IMR-90 (cell line): ENCODE results near the gene TENM3. TPM values are rescaled to one million over a fixed set of nuclear protein-coding genes. Genes with fewer than 3 reads are reported as not detected.

Experiments used
- ATAC-seq: fragments of 200-7000 bp; cut with Tn5 transposase; 2 replicates; pipeline ENCODE4 v1.9.1; 2020; ENCODE audit warnings: low read depth, mild to moderate bottlenecking, moderate library complexity
- BruUV-seq: library from RNA; stranded (reverse); fragments of 400-500 nt; replicated peaks from 2 replicates; lab custom pipeline; 2021; lab: Mats Ljungman, UMichigan
- CTCF ChIA-PET: fragments of 300-600 bp; formaldehyde crosslinking; extraction: SDS; loops from one replicate; lab custom pipeline; 2021; ENCODE audit warnings: antibody characterized with exemption; lab: Yijun Ruan, JAX
- POLR2A ChIA-PET: fragments of 300-600 bp; sonication (Branson Sonifier 250); formaldehyde crosslinking; loops from one replicate; lab custom pipeline; 2022; ENCODE audit warnings: antibody characterized with exemption; ENCODE audit not compliant: unreplicated experiment; lab: Charles Lee
- DNase-seq: peaks from one replicate; pipeline ENCODE4 v3.0.0; 2013
- H2AFZ ChIP-seq: replicated peaks from 2 replicates; pipeline ENCODE3; 2013; ENCODE audit warnings: low read length, mild to moderate bottlenecking; ENCODE audit not compliant: poor library complexity
- H2AK5ac ChIP-seq: 2 replicates; pipeline ENCODE4 v1.6.1; 2013; ENCODE audit warnings: low read depth, low read length, inconsistent platforms
- H2AK9ac ChIP-seq: replicated peaks from 2 replicates; pipeline ENCODE3; 2013; ENCODE audit warnings: mild to moderate bottlenecking, low read depth, low read length, moderate library complexity; ENCODE audit not compliant: poor library complexity
- H2BK120ac ChIP-seq: 2 replicates; pipeline ENCODE4 v1.6.1; 2013; ENCODE audit warnings: low read depth, low read length, inconsistent platforms
- H2BK15ac ChIP-seq: 3 replicates; pipeline ENCODE4 v1.6.1; 2013; ENCODE audit warnings: low read depth, low read length, inconsistent platforms
- H2BK20ac ChIP-seq: 2 replicates; pipeline ENCODE4 v1.6.1; 2013; ENCODE audit warnings: low read depth, mild to moderate bottlenecking, inconsistent platforms, low read length, moderate library complexity
- H2BK5ac ChIP-seq: 2 replicates; pipeline ENCODE4 v1.6.1; 2013; ENCODE audit warnings: mild to moderate bottlenecking, low read depth, low read length, inconsistent platforms; ENCODE audit not compliant: poor library complexity, severe bottlenecking
- H3K14ac ChIP-seq: replicated peaks from 2 replicates; pipeline ENCODE4 v1.6.1; 2013; ENCODE audit warnings: low read depth, low read length, inconsistent platforms
- H3K18ac ChIP-seq: 2 replicates; pipeline ENCODE4 v1.6.1; 2013; ENCODE audit warnings: low read depth, low read length, control low read depth
- H3K23ac ChIP-seq: 2 replicates; pipeline ENCODE4 v1.6.1; 2013; ENCODE audit warnings: low read depth, low read length, inconsistent platforms
- H3K27ac ChIP-seq: 2 replicates; pipeline ENCODE4 v1.5.1; 2013; ENCODE audit warnings: mild to moderate bottlenecking, control low read depth, low read length; ENCODE audit not compliant: insufficient read depth
- H3K27me3 ChIP-seq: 2 replicates; pipeline ENCODE4 v1.6.1; 2013; ENCODE audit warnings: low read length; ENCODE audit not compliant: control insufficient read depth, insufficient read depth
- H3K36me3 ChIP-seq: 2 replicates; pipeline ENCODE4 v1.6.1; 2013; ENCODE audit warnings: low read length, mixed read lengths; ENCODE audit not compliant: control insufficient read depth, insufficient read depth
- H3K4ac ChIP-seq: 2 replicates; pipeline ENCODE4 v1.6.1; 2013; ENCODE audit warnings: low read depth, low read length, inconsistent platforms
- H3K4me1 ChIP-seq: 2 replicates; pipeline ENCODE4 v1.6.1; 2013; ENCODE audit warnings: low read length, mixed read lengths; ENCODE audit not compliant: control insufficient read depth, insufficient read depth
- H3K4me2 ChIP-seq: 2 replicates; pipeline ENCODE4 v1.6.1; 2013; ENCODE audit warnings: low read depth, mild to moderate bottlenecking, control low read depth, low read length, moderate library complexity
- H3K4me3 ChIP-seq: 2 replicates; pipeline ENCODE4 v1.5.1; 2013; ENCODE audit warnings: low read depth, mild to moderate bottlenecking, control low read depth, low read length, moderate library complexity; ENCODE audit not compliant: insufficient read depth
- H3K56ac ChIP-seq: 2 replicates; pipeline ENCODE4 v1.6.1; 2013; ENCODE audit warnings: low read length, inconsistent platforms; ENCODE audit not compliant: insufficient read depth; ENCODE audit errors: extremely low read depth
- H3K79me1 ChIP-seq, 2 experiments: 2 replicates each; pipeline ENCODE4 v1.6.1; 2013; ENCODE audit warnings: low read length in 2 of 2, inconsistent platforms in 1 of 2, low read depth in 1 of 2
- H3K9ac ChIP-seq: 2 replicates; pipeline ENCODE4 v1.6.1; 2013; ENCODE audit warnings: low read depth, low read length, control low read depth
- H3K9me1 ChIP-seq: 2 replicates; pipeline ENCODE4 v1.6.1; 2013; ENCODE audit warnings: low read length, inconsistent platforms; ENCODE audit not compliant: insufficient read depth
- H3K9me3 ChIP-seq: 2 replicates; pipeline ENCODE4 v1.6.1; 2013; ENCODE audit warnings: low read length; ENCODE audit not compliant: control insufficient read depth, insufficient read depth
- H4K20me1 ChIP-seq: 2 replicates; pipeline ENCODE4 v1.6.1; 2013; ENCODE audit warnings: low read length, inconsistent platforms; ENCODE audit not compliant: insufficient read depth
- H4K5ac ChIP-seq: 2 replicates; pipeline ENCODE4 v1.6.1; 2013; ENCODE audit warnings: mild to moderate bottlenecking, low read depth, low read length, control low read depth
- H4K8ac ChIP-seq, 2 experiments: 2 replicates each; pipeline ENCODE4 v1.6.1; 2013; ENCODE audit warnings: low read depth in 2 of 2, low read length in 2 of 2, control low read depth in 1 of 2, inconsistent platforms in 1 of 2
- H4K91ac ChIP-seq: 2 replicates; pipeline ENCODE4 v1.6.1; 2013; ENCODE audit warnings: low read depth, low read length, inconsistent platforms; ENCODE audit not compliant: insufficient read depth
- BHLHE40 ChIP-seq: fragments of 150-350 bp; IDR thresholded peaks from 2 replicates; pipeline ENCODE4 v1.6.1; 2016; ENCODE audit warnings: mild to moderate bottlenecking, low read depth, low read length
- CEBPB ChIP-seq: IDR thresholded peaks from 2 replicates; pipeline ENCODE4 v1.6.1; 2012; ENCODE audit warnings: low read depth, low read length, improper control_type of control experiment
- CHD1 ChIP-seq: IDR thresholded peaks from 2 replicates; pipeline ENCODE4 v1.6.1; 2012; ENCODE audit warnings: low read depth, low read length, improper control_type of control experiment
- CTCF ChIP-seq: conservative IDR thresholded peaks from 2 replicates; pipeline ENCODE4 v1.5.1; 2012; ENCODE audit warnings: mild to moderate bottlenecking, low read depth, low read length, improper control_type of control experiment
- ELK1 ChIP-seq: fragments of 150-350 bp; IDR thresholded peaks from 2 replicates; pipeline ENCODE4 v1.6.1; 2016; ENCODE audit warnings: low read depth, mild to moderate bottlenecking, low read length, moderate library complexity, borderline replicate concordance
- FOS ChIP-seq: fragments of 150-350 bp; IDR thresholded peaks from 2 replicates; pipeline ENCODE4 v1.6.1; 2016; ENCODE audit warnings: low read depth, low read length
- MAFK ChIP-seq: IDR thresholded peaks from 2 replicates; pipeline ENCODE4 v1.6.1; 2012; ENCODE audit warnings: low read depth, low read length, improper control_type of control experiment
- MAZ ChIP-seq: IDR thresholded peaks from 2 replicates; pipeline ENCODE4 v1.6.1; 2012; ENCODE audit warnings: low read depth, mild to moderate bottlenecking, low read length, improper control_type of control experiment, moderate library complexity, borderline replicate concordance
- MXI1 ChIP-seq: IDR thresholded peaks from 2 replicates; pipeline ENCODE4 v1.6.1; 2012; ENCODE audit warnings: low read depth, mild to moderate bottlenecking, low read length, moderate library complexity, borderline replicate concordance
- NFE2L2 ChIP-seq: fragments of 150-350 bp; IDR thresholded peaks from 2 replicates; pipeline ENCODE4 v1.6.1; 2016; ENCODE audit warnings: low read depth, mild to moderate bottlenecking, low read length
- POLR2A ChIP-seq: IDR thresholded peaks from 2 replicates; pipeline ENCODE4 v1.6.1; 2012; ENCODE audit warnings: mild to moderate bottlenecking, low read depth, low read length
- RAD21 ChIP-seq: IDR thresholded peaks from 2 replicates; pipeline ENCODE4 v1.6.1; 2012; ENCODE audit warnings: low read length, improper control_type of control experiment
- RCOR1 ChIP-seq: IDR thresholded peaks from 2 replicates; pipeline ENCODE4 v1.6.1; 2012; ENCODE audit warnings: mild to moderate bottlenecking, low read length, improper control_type of control experiment; ENCODE audit not compliant: insufficient replicate concordance
- RFX5 ChIP-seq: IDR thresholded peaks from 2 replicates; pipeline ENCODE4 v1.8.0; 2012; ENCODE audit warnings: low read depth, mild to moderate bottlenecking, low read length, moderate library complexity
- SMC3 ChIP-seq: fragments of 150-350 bp; IDR thresholded peaks from 2 replicates; pipeline ENCODE4 v1.6.1; 2016; ENCODE audit warnings: low read depth, mild to moderate bottlenecking, antibody characterized with exemption, low read length, moderate library complexity
- USF2 ChIP-seq: fragments of 150-350 bp; IDR thresholded peaks from 2 replicates; pipeline ENCODE4 v1.6.1; 2017; ENCODE audit warnings: mild to moderate bottlenecking, antibody characterized with exemption, low read length, low read depth
- WGBS, 2 experiments: methylation state at CpG; one replicate each; pipeline versions ENCODE4 v1.1.5 to v1.1.7; 2013; ENCODE audit warnings: missing lambda C conversion rate in 2 of 2; ENCODE audit not compliant: insufficient read length in 1 of 2; ENCODE audit errors: extremely low coverage in 2 of 2; 5-methylcytosine and 5-hydroxymethylcytosine counted together
- dilution Hi-C: fragments of 300-500 bp; cut with HindIII; formaldehyde crosslinking; loops from one replicate; pipeline ENCODE4 v1.14.3; 2018; ENCODE audit warnings: low sequenced_read_pairs; ENCODE audit not compliant: unreplicated experiment
- in situ Hi-C: fragments of 300-500 bp; cut with MboI; formaldehyde crosslinking; loops from 3 replicates; pipeline ENCODE4 v1.14.3; 2019; ENCODE audit warnings: low sequenced_read_pairs, inconsistent platforms, mixed read lengths
- intact Hi-C: fragments of 100-400 bp; cut with micrococcal nuclease; formaldehyde crosslinking; loops from 2 replicates; pipeline ENCODE4 v1.10.0; 2022
- polyA plus RNA-seq, 3 experiments: library from polyadenylated mRNA; depleted of rRNA; stranded (reverse); fragments of >200 nt; gene quantifications; 2 replicates each; pipeline ENCODE4 v1.2.3, GENCODE V29; 2012; ENCODE audit warnings: low replicate concordance in 1 of 3
- total RNA-seq: library from RNA; depleted of rRNA; stranded (reverse); fragments of >200 nt; gene quantifications from 2 replicates; pipeline ENCODE4 v1.2.3, GENCODE V29; 2012

TENM3 gene
- total and polyA plus RNA-seq, 2 of the 4 experiments (the other 2 are of a cell fraction), result 29.9 to 173 TPM

- Histone ChIP-seq H3K9me3 (no peaks in the 10 kb centered on the region), H4K5ac (no peak overlapping the region)
- BruUV-seq, result no TSS peak
Measured at GRCh38 chr4:182619660-182620059, 376.5 kb downstream of the TENM3 start.

More at GRCh38 chr4:182619660-182620059, 376.5 kb downstream of the TENM3 start:
- no peak overlapping the region for H3K23ac ChIP-seq
- ChIA-PET CTCF (interaction anchor here (0.6 kb wide), 1 partner anchor 643 kb away, joined by 3 read pairs; no protein-coding TSS in a partner anchor), POLR2A (no interaction called here)
- no peak for ATAC-seq
- H4K8ac ChIP-seq, result no peak overlapping the region
- no peak overlapping the region for H4K91ac ChIP-seq
- H3K36me3 ChIP-seq, result no peaks in the 10 kb centered on the region
- H2AFZ ChIP-seq, result no peak overlapping the region
- H3K4me1 ChIP-seq, result no peaks in the 10 kb centered on the region
- no peaks in the 10 kb centered on the region for H3K79me1 ChIP-seq
- intact Hi-C loops, result no loop called here
- 0 out of 2 replicates have a peak, but pooled peaks cover 5% of the 10 kb centered on the region for H3K9me1 ChIP-seq
- no peak overlapping the region for H3K9ac ChIP-seq
- no peaks in the 10 kb centered on the region for H4K20me1 ChIP-seq
- no peak overlapping the region for H3K4me3 ChIP-seq
- in situ Hi-C loops, result no loop called here
- H2BK5ac ChIP-seq, result no peak overlapping the region
- dilution Hi-C loops, result no loop called here
- no peak overlapping the region for H2AK9ac ChIP-seq
- WGBS, 2 experiments, result no CpG with 5 or more reads among the region's 5 CpGs
- H3K4me2 ChIP-seq, result no peak overlapping the region
- DNase-seq, result no peak
- no peak overlapping the region for H3K18ac ChIP-seq
- no peak overlapping the region for H2BK120ac ChIP-seq
- no peak for TF ChIP-seq RAD21
- TF ChIP-seq MAFK, result no peak
- no peak for TF ChIP-seq CTCF
- TF ChIP-seq SMC3, result no peak
- no peak for TF ChIP-seq FOS
- no peak for TF ChIP-seq RFX5
- TF ChIP-seq RCOR1, result no peak
- no peak for TF ChIP-seq ELK1
- TF ChIP-seq CEBPB, result no peak
- TF ChIP-seq NFE2L2, result no peak
- no peak for TF ChIP-seq USF2
- TF ChIP-seq POLR2A, result no peak
- TF ChIP-seq BHLHE40, result no peak
- TF ChIP-seq CHD1, result no peak
- no peak for TF ChIP-seq MXI1
- no peak for TF ChIP-seq MAZ
- H2BK15ac ChIP-seq, result no peak overlapping the region
- H3K27me3 ChIP-seq, result no peaks in the 10 kb centered on the region
- H3K4ac ChIP-seq, result no peak overlapping the region
- H2BK20ac ChIP-seq, result no peak overlapping the region
- no peak overlapping the region for H3K14ac ChIP-seq
- no peak overlapping the region for H3K27ac ChIP-seq
- H3K56ac ChIP-seq, result no peak overlapping the region
- no peak overlapping the region for H2AK5ac ChIP-seq
